Activated CD4-positive, alpha-beta T cell treated with anti-CD3 and anti-CD28 coated beads for 24 hours (primary cell): ENCODE data around the gene GALNT1.
"Not testable (repeated sequence)": the region's sequence is repeated elsewhere in the genome, so short reads cannot be mapped to it uniquely, and the experiment has no call there.

Experiments
- DNase-seq, 2 donors: peaks; one replicate each; pipeline ENCODE4 v3.0.0-alpha.2; 2020; ENCODE audit warnings: low read depth in 2 of 2

The GALNT1 gene

GRCh38 chr18:35581546-35581897, at the start of gene GALNT1:
TSS of gene GALNT1 (plus strand) at chr18:35581740. CDS start at chr18:35654663, 72,923 bp downstream.
- no peak for DNase-seq

GRCh38 chr18:35533916-35534405, 47.6 kb upstream of the GALNT1 start:
- no peak for DNase-seq

- no peak for DNase-seq
These were observed 46.2 kb upstream of the GALNT1 start for GRCh38 chr18:35535297-35535696.

GRCh38 chr18:35542356-35542755, 39.2 kb upstream of the GALNT1 start:
- DNase-seq, result no peak

- DNase-seq, result no peak
These were observed 34.4 kb upstream of the GALNT1 start for GRCh38 chr18:35547008-35547605.

- DNase-seq, result no peak
These were observed 32.0 kb upstream of the GALNT1 start for GRCh38 chr18:35549564-35549963.

GRCh38 chr18:35553300-35553699, 28.2 kb upstream of the GALNT1 start:
- DNase-seq, result no peak

GRCh38 chr18:35555538-35555937, 26.0 kb upstream of the GALNT1 start:
- DNase-seq, result not testable (repeated sequence)

GRCh38 chr18:35559867-35560266, 21.7 kb upstream of the GALNT1 start:
- DNase-seq, result no peak

- DNase-seq, result no peak
These were observed 16.6 kb upstream of the GALNT1 start for GRCh38 chr18:35564795-35565453.

- no peak for DNase-seq
These were observed 15.5 kb upstream of the GALNT1 start for GRCh38 chr18:35566019-35566418.

GRCh38 chr18:35570182-35570581, 11.4 kb upstream of the GALNT1 start:
- no peak for DNase-seq

- DNase-seq, result no peak
These were observed 10.4 kb upstream of the GALNT1 start for GRCh38 chr18:35571138-35571537.

GRCh38 chr18:35572644-35573043, 8.9 kb upstream of the GALNT1 start:
- DNase-seq, result no peak

GRCh38 chr18:35573531-35573930, 8.0 kb upstream of the GALNT1 start:
- DNase-seq, result no peak

GRCh38 chr18:35576240-35576845, 5.2 kb upstream of the GALNT1 start:
- DNase-seq, result not testable (repeated sequence)

GRCh38 chr18:35577045-35577848, 4.3 kb upstream of the GALNT1 start:
- DNase-seq, result no peak

- no peak for DNase-seq
These were observed 3.1 kb upstream of the GALNT1 start for GRCh38 chr18:35578481-35578880.

GRCh38 chr18:35578936-35579335, 2.6 kb upstream of the GALNT1 start:
- DNase-seq, result no peak

GRCh38 chr18:35580701-35581539, 620 bp upstream of the GALNT1 start:
- DNase-seq, result peak; percentile 20 to 23

- DNase-seq, result no peak
These were observed 530 bp downstream of the GALNT1 start for GRCh38 chr18:35581898-35582641.
